DMS114 treated with DMSO at 0.1 percent for 48 hours (cell line): Measurements from ENCODE around the gene SCN5A.

ENCODE experiments used
- DNase-seq: peaks from one replicate; lab custom pipeline; 2025; ENCODE audit not compliant: unreplicated experiment; lab: John Stamatoyannopoulos, UW

The SCN5A gene

GRCh38 chr3:38563070-38563885 is 86.2 kb downstream of the SCN5A start:
- no peak for DNase-seq

GRCh38 chr3:38562467-38562925 is 87.0 kb downstream of the SCN5A start:
- DNase-seq, result no peak

GRCh38 chr3:38561746-38562466 is 87.6 kb downstream of the SCN5A start:
- DNase-seq, result no peak

- DNase-seq, result no peak
These were observed 88.3 kb downstream of the SCN5A start for GRCh38 chr3:38560996-38561717.

- DNase-seq, result no peak
These were observed 89.2 kb downstream of the SCN5A start for GRCh38 chr3:38560284-38560683.

- DNase-seq, result no peak
These were observed 90.6 kb downstream of the SCN5A start for GRCh38 chr3:38558864-38559263.

- no peak for DNase-seq
These were observed 92.7 kb downstream of the SCN5A start for GRCh38 chr3:38556640-38557358.

- no peak for DNase-seq
These were observed 93.6 kb downstream of the SCN5A start for GRCh38 chr3:38555926-38556325.

GRCh38 chr3:38555149-38555840 is 94.2 kb downstream of the SCN5A start:
- no peak for DNase-seq

GRCh38 chr3:38554127-38554827 is 95.2 kb downstream of the SCN5A start:
- no peak for DNase-seq

GRCh38 chr3:38553071-38553470 is 96.4 kb downstream of the SCN5A start:
- no peak for DNase-seq

- no peak for DNase-seq
These were observed 97.1 kb downstream of the SCN5A start for GRCh38 chr3:38552364-38552763.

GRCh38 chr3:38551026-38551832 is 98.3 kb downstream of the SCN5A start:
- DNase-seq, result no peak

GRCh38 chr3:38549957-38550840 is 99.3 kb downstream of the SCN5A start:
- DNase-seq, result no peak

- DNase-seq, result no peak
These were observed 100.0 kb downstream of the SCN5A start for GRCh38 chr3:38549486-38549885.

- DNase-seq, result no peak
These were observed 100.4 kb downstream of the SCN5A start for GRCh38 chr3:38549082-38549481.

- DNase-seq, result no peak
These were observed 101.1 kb downstream of the SCN5A start for GRCh38 chr3:38548154-38548931.
